Heart left ventricle (tissue), 16 donors: ENCODE data around the gene RASL10A. TPM values are rescaled to one million over a fixed set of nuclear protein-coding genes. Genes with fewer than 3 reads are reported as not detected.

ENCODE experiments used
- ATAC-seq, 4 donors: fragments of 200-7000 bp; cut with Tn5 transposase; one replicate each; pipeline ENCODE4 v1.9.1; 2020 to 2022; ENCODE audit warnings: moderate library complexity in 4 of 4, mild to moderate bottlenecking in 3 of 4, moderate number of reproducible peaks in 1 of 4
- DNase-seq, 5 donors: peaks; one replicate each; pipeline ENCODE4 v3.0.0-alpha.2; 2020
- H3K27ac ChIP-seq, 12 donors: fragments of 200-600 bp; sonication (generic) in 4 of 12; one replicate each; pipeline versions ENCODE4 v1.5.0 to v1.8.0; 2016 to 2022; ENCODE audit warnings: mild to moderate bottlenecking in 2 of 12
- H3K27me3 ChIP-seq, 9 donors: fragments of 200-600 bp; sonication (generic) in 2 of 9; one replicate each; pipeline versions ENCODE4 v1.5.1 to v1.8.0; 2016 to 2022; ENCODE audit warnings: mild to moderate bottlenecking in 3 of 9
- H3K36me3 ChIP-seq, 9 donors: fragments of 200-600 bp; sonication (generic) in 2 of 9; one replicate each; pipeline versions ENCODE4 v1.5.0 to v1.8.0; 2018 to 2022; ENCODE audit warnings: mild to moderate bottlenecking in 2 of 9
- H3K4me1 ChIP-seq, 12 donors: fragments of 200-600 bp; sonication (generic) in 4 of 12; one replicate each; pipeline versions ENCODE4 v1.5.0 to v1.8.0; 2016 to 2022; ENCODE audit warnings: mild to moderate bottlenecking in 3 of 12
- H3K4me3 ChIP-seq, 12 donors: fragments of 200-600 bp; sonication (generic) in 4 of 12; one replicate each; pipeline versions ENCODE4 v1.5.0 to v1.8.0; 2017 to 2022; ENCODE audit warnings: mild to moderate bottlenecking in 9 of 12, moderate library complexity in 4 of 12
- H3K9me3 ChIP-seq, 12 donors: fragments of 200-600 bp; sonication (generic) in 4 of 12; one replicate each; pipeline versions ENCODE4 v1.5.0 to v1.8.0; 2016 to 2022; ENCODE audit warnings: mild to moderate bottlenecking in 1 of 12
- POLR2A ChIP-seq, 2 donors: fragments of 450-650 bp; IDR thresholded peaks; one replicate each; pipeline ENCODE4 v1.6.1; 2017; ENCODE audit warnings: antibody characterized with exemption in 2 of 2, mild to moderate bottlenecking in 2 of 2, moderate library complexity in 2 of 2
- WGBS, 4 donors: extraction: QIAGEN DNeasy Blood & Tissue Kit in 2 of 4; methylation state at CpG; one replicate each; pipeline versions ENCODE4 v1.1.5 to v1.1.7; 2013 to 2018; 5-methylcytosine and 5-hydroxymethylcytosine counted together
- intact Hi-C, 10 donors: fragments of 100-400 bp; cut with DNase I; formaldehyde crosslinking; loops; one replicate each; pipeline versions ENCODE4 v1.11.1 to v1.14.2; 2022
- polyA plus RNA-seq, 2 donors: library from polyadenylated mRNA; stranded (reverse); fragments of 200-250 nt; gene quantifications; one replicate each; pipeline ENCODE4 v1.2.3, GENCODE V29; 2013
- total RNA-seq, 9 donors: library from RNA; depleted of rRNA in 2 of 9; stranded (reverse); fragments of >200 nt in 2 of 9; fragmentation: NEBNext Ultra II Directional in 3 of 9; extraction: Animal tissue kit (Norgen Biotek cat#: 25700) in 3 of 9; gene quantifications; one replicate each; pipeline versions ENCODE4 v1.1.0 to v1.2.4, GENCODE V29; 2016 to 2023
- TF ChIP-seq, protein P1 (sequence below), 12 donors: fragments of 200-600 bp; sonication (generic) in 4 of 12; IDR thresholded peaks; one replicate each; pipeline versions ENCODE4 v1.5.0 to v1.8.0; 2018 to 2022; ENCODE audit warnings: antibody characterized with exemption in 12 of 12, mild to moderate bottlenecking in 5 of 12
- donor health status: ischemic (EF 13 %, LVEDD 7.1; RV severe dilation, severe dysfunction).
- donor health status: healthy with polysubstance abuse.
- donor health status: DM: no; HTN: yes; CAD: no.
- donor health status: DM: no; HTN: no; CAD: no.
- donor health status: ischemic (EF 25% LVEDD 6.9; RV normal size, moderate dysfunction).
- donor health status: ischemic (EF 25% LVEDD 5.7; RV mildly dilated, moderate dysfunction).
- donor health status: healthy.
- donor health status: DM: yes; HTN: yes; CAD: no.
- donor health status: ischemic (EF 35%, LVEDD 5.7; RV mildly dilated, moderate dysfunction).
- donor health status: nonischemic (EF 11% LVEDD 7.7; RV severe dilation, severe dysfunction).
- donor health status: DM: yes; HTN: yes; CAD: no.
- donor health status: PGD.
- donor health status: ischemic (EF 29% LVEDD 5.4; RV normal size, mild dysfunction).
- donor health status: nonischemic (EF 23%, LVEDD 6.1; RV moderate dilation, normal function).

The RASL10A gene
- total and polyA plus RNA-seq, 11 donors: 0.29 to 5.8 (median 1.1) TPM

GRCh38 chr22:29312218-29313125 is 3.0 kb downstream of the RASL10A start:
- WGBS, 4 donors: 88 to 93% (median 91%) methylated on average over 24 to 25 of the region's 25 CpGs
- no peak overlapping the region for H3K4me3 ChIP-seq
- peaks cover 9 to 82% (median 67%) of the 10 kb centered on the region in 12 donors for H3K4me1 ChIP-seq
- TF ChIP-seq, protein P1, sequence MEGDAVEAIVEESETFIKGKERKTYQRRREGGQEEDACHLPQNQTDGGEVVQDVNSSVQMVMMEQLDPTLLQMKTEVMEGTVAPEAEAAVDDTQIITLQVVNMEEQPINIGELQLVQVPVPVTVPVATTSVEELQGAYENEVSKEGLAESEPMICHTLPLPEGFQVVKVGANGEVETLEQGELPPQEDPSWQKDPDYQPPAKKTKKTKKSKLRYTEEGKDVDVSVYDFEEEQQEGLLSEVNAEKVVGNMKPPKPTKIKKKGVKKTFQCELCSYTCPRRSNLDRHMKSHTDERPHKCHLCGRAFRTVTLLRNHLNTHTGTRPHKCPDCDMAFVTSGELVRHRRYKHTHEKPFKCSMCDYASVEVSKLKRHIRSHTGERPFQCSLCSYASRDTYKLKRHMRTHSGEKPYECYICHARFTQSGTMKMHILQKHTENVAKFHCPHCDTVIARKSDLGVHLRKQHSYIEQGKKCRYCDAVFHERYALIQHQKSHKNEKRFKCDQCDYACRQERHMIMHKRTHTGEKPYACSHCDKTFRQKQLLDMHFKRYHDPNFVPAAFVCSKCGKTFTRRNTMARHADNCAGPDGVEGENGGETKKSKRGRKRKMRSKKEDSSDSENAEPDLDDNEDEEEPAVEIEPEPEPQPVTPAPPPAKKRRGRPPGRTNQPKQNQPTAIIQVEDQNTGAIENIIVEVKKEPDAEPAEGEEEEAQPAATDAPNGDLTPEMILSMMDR (IDR thresholded peaks at IDR 0.05): no peak
- no peak for TF ChIP-seq POLR2A (IDR thresholded peaks at IDR 0.05)
- no peaks in the 10 kb centered on the region for H3K9me3 ChIP-seq
- H3K36me3 ChIP-seq: peaks cover 0 to 13% (median 0%) of the 10 kb centered on the region in 9 donors
- H3K27me3 ChIP-seq: peaks cover 4 to 36% (median 17%) of the 10 kb centered on the region in 9 donors
- DNase-seq (peak in 1 of 5 donors; percentile 63), ATAC-seq (no peak)
- peak overlapping the region in 8 of 12 donors; percentile 74 to 95 (median 90) for H3K27ac ChIP-seq
- intact Hi-C loops: no loop called here

GRCh38 chr22:29311464-29312217 is 3.9 kb downstream of the RASL10A start:
- TF ChIP-seq POLR2A (IDR thresholded peaks at IDR 0.05): no peak
- TF ChIP-seq, protein P1 (IDR thresholded peaks at IDR 0.05): no peak

GRCh38 chr22:29310863-29311339 is 4.6 kb downstream of the RASL10A start:
- peak overlapping the region; percentile 70 to 95 (median 90) for H3K27ac ChIP-seq
- no peaks in the 10 kb centered on the region for H3K9me3 ChIP-seq
- intact Hi-C loops: no loop called here
- 13 to 31% (median 17%) methylated on average over 13 to 18 of the region's 18 CpGs for WGBS, 4 donors
- H3K36me3 ChIP-seq: peaks cover 0 to 13% (median 0%) of the 10 kb centered on the region in 9 donors
- peak; percentile 97 for DNase-seq
- H3K27me3 ChIP-seq: peaks cover 4 to 30% (median 17%) of the 10 kb centered on the region in 9 donors
- H3K4me3 ChIP-seq: peak overlapping the region in 10 of 12 donors; percentile 26 to 52 (median 41)
- ATAC-seq: peak; percentile 57 to 86 (median 65)
- TF ChIP-seq POLR2A (IDR thresholded peaks at IDR 0.05): peak in 1 of 2 donors; percentile 25
- TF ChIP-seq, protein P1 (IDR thresholded peaks at IDR 0.05): no peak
- H3K4me1 ChIP-seq: peaks cover 9 to 87% (median 69%) of the 10 kb centered on the region in 12 donors

More at GRCh38 chr22:29311464-29312217, 3.9 kb downstream of the RASL10A start:
- H3K9me3 ChIP-seq: no peaks in the 10 kb centered on the region
- peaks cover 9 to 82% (median 67%) of the 10 kb centered on the region in 12 donors for H3K4me1 ChIP-seq
- peaks cover 0 to 13% (median 0%) of the 10 kb centered on the region in 9 donors for H3K36me3 ChIP-seq
- peak overlapping the region; percentile 70 to 95 (median 90) for H3K27ac ChIP-seq
- DNase-seq: peak in 3 of 5 donors; percentile 44 to 80 (median 61)
- peak overlapping the region in 11 of 12 donors; percentile 4 to 52 (median 41) for H3K4me3 ChIP-seq
- no peak for ATAC-seq
- intact Hi-C loops: no loop called here
- H3K27me3 ChIP-seq: peaks cover 4 to 36% (median 17%) of the 10 kb centered on the region in 9 donors
- WGBS, 4 donors: 51 to 70% (median 66%) methylated on average over 26 to 50 of the region's 50 CpGs
